Left ventricle myocardium inferior (tissue), 1 donor: ENCODE results near the gene CLEC17A. TPM values are rescaled to one million over a fixed set of nuclear protein-coding genes. Genes with fewer than 3 reads are reported as not detected.
A peak's percentile ranks its signal among the peaks of the same experiment; 100 is the strongest.
"Not testable (repeated sequence)": the region's sequence is repeated elsewhere in the genome, so short reads cannot be mapped to it uniquely, and the experiment has no call there.

Source experiments
- DNase-seq: peaks from one replicate; pipeline ENCODE4 v3.0.0-alpha.2; 2020
- H3K27ac ChIP-seq: fragments of 200-600 bp; replicated peaks from 2 replicates; pipeline ENCODE4 v1.8.0; 2021
- H3K27me3 ChIP-seq: fragments of 200-600 bp; 2 replicates; pipeline ENCODE4 v1.8.0; 2021; ENCODE audit warnings: low read depth
- H3K36me3 ChIP-seq: fragments of 200-600 bp; 2 replicates; pipeline ENCODE4 v1.8.0; 2021
- H3K4me1 ChIP-seq: fragments of 200-600 bp; 2 replicates; pipeline ENCODE4 v1.8.0; 2021
- H3K4me3 ChIP-seq: fragments of 200-600 bp; 2 replicates; pipeline ENCODE4 v1.8.0; 2021; ENCODE audit warnings: mild to moderate bottlenecking, moderate library complexity
- H3K9me3 ChIP-seq: fragments of 200-600 bp; replicated peaks from 2 replicates; pipeline ENCODE4 v1.8.0; 2021
- CTCF ChIP-seq: fragments of 200-600 bp; IDR thresholded peaks from 2 replicates; pipeline ENCODE4 v1.8.0; 2021; ENCODE audit warnings: antibody characterized with exemption, mild to moderate bottlenecking, borderline replicate concordance
- intact Hi-C: fragments of 100-400 bp; cut with micrococcal nuclease; formaldehyde crosslinking; loops from one replicate; pipeline ENCODE4 v1.11.0; 2022
- total RNA-seq: library from RNA; stranded (reverse); fragmentation: NEBNext Ultra II Directional; extraction: Animal tissue kit (Norgen Biotek cat#: 25700); gene quantifications from one replicate; pipeline ENCODE4 v1.2.1, GENCODE V29; 2021
- donor health status: DM: no; HTN: yes; CAD: no; lungs with severe emphysema.

The CLEC17A gene
- total RNA-seq, 1 donor from 2014 or later: not detected

DNA sequence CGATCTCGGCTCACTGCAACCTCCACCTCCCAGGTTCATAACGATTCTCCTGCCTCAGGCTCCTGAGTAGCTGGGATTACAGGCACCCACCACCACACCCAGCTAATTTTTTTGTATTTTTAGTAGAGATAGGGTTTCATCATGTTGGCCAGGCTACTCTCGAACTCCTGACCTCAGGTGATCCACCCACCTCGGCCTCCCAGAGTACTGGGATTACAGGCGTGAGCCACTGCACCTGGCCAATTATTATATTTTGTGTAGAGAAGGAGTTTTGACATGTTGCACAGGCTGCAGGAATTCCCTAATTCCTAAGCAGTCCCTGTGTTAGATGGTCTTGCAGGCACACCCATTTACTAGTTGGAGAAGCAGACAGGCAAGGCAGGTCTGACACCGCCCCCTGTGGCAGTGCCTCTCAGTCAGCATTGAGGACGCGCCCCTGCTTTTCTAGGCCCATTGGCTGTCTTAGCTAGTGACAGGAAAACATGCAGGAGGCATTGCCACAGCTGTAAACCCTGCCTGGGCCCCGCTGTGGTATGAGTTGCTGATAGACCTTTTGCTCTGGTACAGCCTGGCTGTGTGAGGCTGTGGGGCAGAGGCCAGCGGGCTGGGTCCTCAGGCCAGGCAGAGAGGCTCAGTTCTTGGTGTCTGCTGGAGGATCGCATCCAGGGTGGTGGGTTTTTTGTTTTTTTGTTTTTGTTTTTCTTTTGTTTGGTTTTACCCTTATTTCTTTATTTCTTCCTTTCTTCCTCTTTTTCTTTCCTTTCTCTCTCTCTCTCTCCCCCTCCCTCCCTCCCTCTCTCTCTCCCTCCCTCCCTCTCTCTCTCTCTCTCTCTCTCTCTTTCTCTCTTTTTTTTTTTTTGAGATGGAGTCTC, 31.5 kb upstream of the CLEC17A start:
- TF ChIP-seq CTCF: peak; percentile 43
- H3K27me3 ChIP-seq, H3K9me3 ChIP-seq, intact Hi-C loops, H3K4me3 ChIP-seq: not testable (repeated sequence)
- Histone ChIP-seq H3K4me1 (peaks cover 50% of the 10 kb centered on the region), H3K27ac (peak overlapping the region; percentile 1), H3K36me3 (peaks cover 36% of the 10 kb centered on the region)
- peak; percentile 56 for DNase-seq

DNA sequence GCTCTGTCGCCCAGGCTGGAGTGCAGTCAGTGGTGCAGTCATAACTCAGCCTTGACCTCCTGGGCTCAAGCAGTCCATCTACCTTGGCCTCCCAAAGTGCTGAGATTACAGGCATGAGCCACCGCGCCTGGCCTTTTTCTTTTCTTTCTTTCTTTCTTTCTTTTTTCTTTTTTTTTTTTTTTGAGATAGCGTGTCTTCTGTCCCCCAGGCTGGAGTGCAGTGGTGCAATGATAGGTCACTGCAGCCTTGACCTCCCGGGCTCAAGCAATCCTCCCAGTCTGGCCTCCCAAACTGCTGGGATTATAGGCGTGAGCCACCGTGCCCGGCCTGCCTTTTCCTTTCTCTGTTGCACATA, 30.9 kb upstream of the CLEC17A start:
- H3K9me3 ChIP-seq, H3K27me3 ChIP-seq: not testable (repeated sequence)
- H3K27ac ChIP-seq: peak overlapping the region; percentile 30

DNA sequence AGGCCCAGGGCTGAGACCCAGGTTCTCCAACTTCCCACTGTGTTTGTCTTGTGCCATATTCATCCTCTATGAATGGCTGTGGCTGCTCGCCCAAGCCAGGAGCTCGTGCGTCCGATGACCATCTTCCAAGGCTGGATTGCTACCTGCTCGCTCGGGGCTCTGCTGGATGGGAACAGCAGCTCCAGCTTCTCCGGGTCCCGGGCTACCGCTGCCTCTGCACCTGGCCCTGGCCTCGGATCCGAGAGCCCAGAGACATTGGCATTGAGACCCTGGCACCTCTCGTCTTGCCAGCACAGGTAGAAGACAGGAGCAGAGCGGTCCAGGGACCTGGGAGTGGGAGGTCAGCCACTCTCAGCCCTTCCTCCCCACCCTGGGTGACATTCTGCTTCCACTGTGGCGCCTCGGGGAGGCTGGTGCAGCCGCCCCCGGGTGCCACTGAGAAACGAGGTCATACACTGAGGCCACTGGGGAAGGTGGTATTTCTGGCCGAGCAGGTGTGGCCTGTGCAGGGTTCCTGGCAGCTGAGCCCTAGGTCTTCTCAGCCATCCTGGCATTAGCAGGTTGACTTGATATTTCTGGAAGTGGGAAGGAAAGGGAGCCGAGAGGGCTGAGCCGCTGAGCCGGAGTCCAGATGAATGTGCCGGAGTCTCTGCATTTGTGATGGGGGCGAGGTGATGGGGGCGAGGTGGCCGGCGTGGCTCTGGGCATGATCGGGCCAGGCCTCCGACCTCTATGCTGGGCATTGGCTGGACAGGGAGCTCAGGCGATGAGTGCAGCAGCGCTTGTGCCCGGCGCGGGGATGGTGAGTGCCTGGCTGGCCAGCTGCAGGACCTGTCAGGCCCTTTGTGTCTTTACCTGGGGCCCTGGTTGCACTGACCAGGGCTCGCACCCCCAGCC, 29.6 kb upstream of the CLEC17A start:
- no peak for DNase-seq
- peaks cover 36% of the 10 kb centered on the region for H3K36me3 ChIP-seq
- no peak for TF ChIP-seq CTCF
- H3K4me1 ChIP-seq: peaks cover 62% of the 10 kb centered on the region
- H3K27me3 ChIP-seq: no peaks in the 10 kb centered on the region
- no peak overlapping the region for H3K4me3 ChIP-seq
- no peaks in the 10 kb centered on the region for H3K9me3 ChIP-seq
- no peak overlapping the region for H3K27ac ChIP-seq
- intact Hi-C loops: no loop called here

More for the DNA sequence above, 30.9 kb upstream of the CLEC17A start:
- peaks cover 36% of the 10 kb centered on the region for H3K36me3 ChIP-seq
- intact Hi-C loops, DNase-seq, H3K4me3 ChIP-seq: not testable (repeated sequence)
- H3K4me1 ChIP-seq: peaks cover 56% of the 10 kb centered on the region

DNA sequence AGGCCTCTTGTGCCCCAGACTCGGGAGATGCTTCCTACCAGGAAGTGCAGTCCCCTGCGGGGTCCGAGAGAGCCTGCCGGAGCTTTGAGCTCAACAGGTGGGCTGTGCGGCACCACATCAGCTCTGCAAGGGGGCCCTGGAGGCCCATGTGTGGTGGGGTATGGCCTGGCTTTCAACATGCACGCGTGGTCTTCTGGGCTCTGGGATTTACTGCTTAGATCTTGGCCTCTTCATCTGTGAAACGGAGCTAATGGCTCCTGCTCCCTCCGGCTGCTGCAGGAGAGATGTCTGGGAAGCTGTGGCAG, 29.0 kb upstream of the CLEC17A start:
- Histone ChIP-seq H3K9me3 (no peaks in the 10 kb centered on the region), H3K36me3 (peaks cover 31% of the 10 kb centered on the region), H3K4me3 (no peak overlapping the region), H3K27ac (peak overlapping the region; percentile 27), H3K4me1 (peaks cover 68% of the 10 kb centered on the region), H3K27me3 (no peaks in the 10 kb centered on the region)
- intact Hi-C loops: no loop called here
- DNase-seq: no peak
- no peak for TF ChIP-seq CTCF

DNA sequence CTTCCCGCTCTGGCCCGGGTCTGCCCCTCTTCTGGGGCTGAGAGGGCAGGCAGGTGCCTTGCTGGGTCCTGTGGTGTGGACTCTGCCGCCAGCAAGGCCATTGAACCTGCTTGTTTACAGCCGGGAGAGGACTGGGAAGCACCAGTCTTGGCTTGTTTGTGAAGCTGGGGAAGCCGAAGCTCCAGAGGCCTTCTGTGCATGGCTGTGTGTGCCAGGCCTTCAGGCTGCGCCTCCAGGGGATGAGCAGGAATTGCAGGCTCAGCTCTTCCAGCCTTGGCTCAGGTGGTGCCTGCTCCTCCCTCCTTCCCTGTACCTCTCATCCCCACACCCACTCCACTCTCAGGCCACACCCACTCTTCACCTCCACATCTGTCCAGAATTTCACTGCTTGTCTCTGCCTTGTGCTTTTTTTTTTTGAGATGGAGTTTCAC, 28.5 kb upstream of the CLEC17A start:
- Histone ChIP-seq H3K27me3 (no peaks in the 10 kb centered on the region), H3K9me3 (no peaks in the 10 kb centered on the region), H3K4me3 (no peak overlapping the region), H3K4me1 (peaks cover 73% of the 10 kb centered on the region), H3K27ac (peak overlapping the region; percentile 27), H3K36me3 (peaks cover 26% of the 10 kb centered on the region)
- DNase-seq: no peak
- intact Hi-C loops: no loop called here
- TF ChIP-seq CTCF: no peak
